HG03108 (cell line): ENCODE results near the gene FGGY.

ENCODE experiments used
- ATAC-seq: cut with Tn5 transposase; IDR thresholded peaks from one replicate; pipeline ENCODE4 v1.9.1; 2021; ENCODE audit warnings: moderate library complexity; ENCODE audit not compliant: unreplicated experiment

The FGGY gene

DNA sequence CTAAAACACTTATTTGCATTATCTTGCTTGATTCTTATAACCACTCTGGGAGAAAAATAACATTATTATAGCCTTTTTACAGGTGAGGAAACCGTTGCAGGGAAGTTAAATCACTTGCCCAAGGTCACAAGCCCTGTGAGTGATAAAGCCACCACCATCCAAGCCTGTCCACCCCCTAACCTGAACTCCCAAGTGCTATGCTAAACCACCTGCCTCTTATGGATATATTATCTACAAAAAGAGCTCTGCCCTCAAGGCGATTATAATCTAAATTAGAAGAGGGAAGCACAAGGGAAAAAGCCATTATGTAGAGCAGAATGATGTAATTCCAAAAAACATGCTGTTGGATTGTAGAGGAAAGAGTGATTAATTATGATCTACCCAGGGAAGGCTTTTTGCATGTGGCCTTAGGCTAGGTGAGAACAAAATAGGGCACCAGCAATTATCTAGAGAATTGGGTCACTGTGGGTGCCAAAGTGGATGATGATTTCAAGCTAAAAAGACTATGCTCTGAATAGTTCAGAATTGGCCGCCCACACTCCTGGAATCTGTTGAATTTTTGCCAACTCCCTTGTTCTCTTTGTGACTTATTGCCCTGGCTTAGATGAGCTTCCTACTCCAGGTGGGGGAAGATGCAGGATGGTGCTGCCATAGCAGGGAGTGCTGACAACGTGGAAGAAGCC, 205.3 kb downstream of the FGGY start:
- ATAC-seq, result no peak

DNA sequence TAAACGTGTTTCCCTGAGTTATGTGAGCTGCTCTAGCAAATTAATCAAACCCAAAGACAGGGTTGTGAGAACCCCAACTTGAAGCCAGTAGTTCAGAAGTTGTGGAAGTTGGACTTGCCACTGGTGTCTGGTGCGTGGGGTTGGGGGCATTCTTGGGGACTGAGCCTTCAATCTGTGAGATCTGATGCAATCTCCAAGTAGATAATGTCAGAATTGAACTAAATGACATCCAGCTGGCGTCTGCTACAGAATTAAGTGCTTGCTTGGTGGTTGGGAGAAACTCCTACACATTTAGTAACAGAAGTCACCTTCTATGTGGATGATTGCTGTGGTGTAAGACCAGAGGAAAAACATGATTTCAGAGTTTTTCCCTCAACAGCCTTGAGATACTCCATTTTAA, 207.4 kb downstream of the FGGY start:
- no peak for ATAC-seq

DNA sequence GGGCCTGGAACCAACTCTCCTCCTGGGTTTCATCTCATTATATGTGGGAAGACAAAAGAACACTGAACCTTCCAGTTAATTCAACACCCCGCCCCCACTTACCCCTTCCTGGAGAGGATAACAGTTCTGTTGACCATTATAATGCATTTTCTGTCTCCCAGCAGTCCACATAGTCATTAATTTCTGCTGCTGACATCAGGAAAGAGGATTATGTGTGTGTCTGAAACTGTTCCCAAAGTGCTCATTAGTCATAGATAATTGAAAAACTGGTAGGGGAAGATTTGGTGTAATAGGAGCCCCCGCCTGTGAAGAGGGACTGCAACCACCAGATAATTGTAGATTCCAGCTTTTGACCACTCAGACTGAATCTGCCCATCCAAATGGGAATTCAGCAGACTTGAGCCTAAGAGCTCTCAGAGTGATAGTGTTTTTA, 208.7 kb downstream of the FGGY start:
- no peak for ATAC-seq

DNA sequence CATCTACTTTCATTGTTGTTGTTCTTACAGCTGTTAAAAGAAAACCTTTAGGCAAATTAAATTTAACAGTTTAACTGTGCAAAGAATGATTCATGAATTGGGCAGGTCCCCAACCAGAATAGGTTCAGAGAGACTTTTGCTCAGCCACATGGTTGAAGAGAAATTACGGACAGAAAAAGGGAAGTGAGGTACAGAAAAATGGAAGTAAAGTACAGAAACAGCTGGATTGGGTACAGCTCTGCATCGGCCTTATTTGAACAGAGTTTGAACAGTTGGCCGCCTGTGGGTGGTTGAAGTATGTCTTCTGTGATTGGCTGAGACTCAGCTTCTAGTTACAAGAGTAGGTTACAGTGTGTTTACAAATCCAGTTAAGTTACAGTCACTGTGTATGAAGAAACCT, 210.1 kb downstream of the FGGY start:
- ATAC-seq, result peak; percentile 65

DNA sequence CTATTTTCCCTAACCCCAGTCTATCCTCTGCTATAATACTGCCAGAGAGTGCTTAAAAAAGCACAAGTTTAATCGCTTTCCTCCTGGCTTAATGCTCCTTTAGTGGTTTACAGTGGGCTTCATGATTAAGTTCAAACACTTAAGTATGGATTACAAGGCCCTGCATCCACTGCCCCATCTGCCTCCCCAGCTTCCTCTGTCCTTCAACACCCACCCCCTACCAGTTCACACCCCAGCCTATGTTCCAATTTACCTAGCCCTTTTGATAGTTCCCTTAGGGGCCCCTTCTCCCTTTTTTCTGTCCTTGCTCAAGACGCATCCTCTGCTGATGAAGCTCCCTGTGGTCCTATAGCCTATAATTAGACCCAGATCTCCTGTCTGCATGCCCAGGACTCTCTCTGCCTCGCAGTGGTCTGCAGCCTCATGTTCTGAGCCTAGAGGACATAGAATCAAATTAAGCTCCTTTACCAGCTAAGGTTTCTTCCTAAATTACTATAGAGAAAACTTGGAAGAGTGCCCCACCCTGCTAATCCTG, 212.5 kb downstream of the FGGY start:
- ATAC-seq, result no peak

DNA sequence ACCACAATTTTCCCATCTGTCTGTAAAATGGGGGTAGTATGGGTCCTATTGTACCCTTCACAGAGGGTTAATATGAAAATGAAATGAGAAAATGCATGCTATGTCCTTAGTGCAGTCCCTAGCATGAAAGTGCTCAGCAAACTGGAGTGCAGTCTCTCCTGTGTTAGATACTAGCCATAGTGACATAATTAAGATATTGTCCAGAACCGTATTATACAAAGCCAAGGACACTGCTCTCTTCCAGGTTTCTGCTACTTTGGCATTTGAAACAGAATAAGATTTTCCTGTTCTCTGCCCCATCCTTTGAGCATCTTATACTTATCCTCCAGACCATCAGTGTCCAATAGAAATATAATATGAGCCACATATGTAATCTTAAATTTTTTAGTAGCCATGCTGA, 213.4 kb downstream of the FGGY start:
- no peak for ATAC-seq

DNA sequence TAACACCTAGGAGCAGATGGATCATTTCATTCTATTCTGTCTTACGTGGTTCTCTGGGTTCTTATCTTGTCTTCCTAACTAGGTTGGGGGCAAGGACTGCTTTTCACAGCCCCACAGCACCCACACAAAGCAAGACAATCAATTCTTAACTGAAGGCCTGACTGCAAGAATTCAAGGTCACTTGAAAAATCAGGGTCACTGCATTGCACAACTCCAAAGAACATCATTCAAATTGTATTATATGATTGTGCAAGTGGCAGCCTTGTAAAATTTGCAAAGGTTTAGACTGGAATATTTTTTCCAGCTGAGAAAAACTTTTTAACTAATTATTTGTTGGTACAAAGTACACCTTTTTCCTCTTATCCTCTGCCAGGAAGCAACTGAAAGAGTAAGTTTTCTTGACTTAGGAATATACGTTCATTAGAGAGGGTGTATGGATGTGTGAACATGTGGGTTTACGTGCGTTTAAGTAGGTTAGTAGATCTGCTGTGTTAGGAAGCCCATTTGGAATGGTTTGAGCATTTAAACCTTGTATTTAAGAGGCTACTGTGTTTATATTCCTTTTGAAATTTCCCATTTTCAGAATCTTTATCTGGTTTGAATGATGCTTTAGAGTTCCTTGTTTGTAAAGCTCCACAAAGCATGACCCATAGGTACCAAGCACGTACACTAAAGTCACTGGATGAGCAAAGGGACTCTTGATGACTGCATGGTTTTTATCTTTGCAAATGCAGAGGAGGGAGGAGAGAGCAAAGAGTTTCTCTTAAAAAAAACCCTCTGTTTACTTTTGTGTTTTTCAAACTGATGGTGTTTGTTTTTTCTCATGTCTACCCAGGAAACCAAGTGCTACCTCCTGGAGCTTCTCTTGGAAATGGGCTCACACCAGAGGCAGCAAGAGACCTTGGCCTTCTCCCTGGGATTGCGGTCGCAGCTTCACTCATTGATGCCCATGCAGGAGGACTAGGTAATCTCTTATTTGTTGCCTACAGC, 214.9 kb downstream of the FGGY start:
- ATAC-seq, result no peak

DNA sequence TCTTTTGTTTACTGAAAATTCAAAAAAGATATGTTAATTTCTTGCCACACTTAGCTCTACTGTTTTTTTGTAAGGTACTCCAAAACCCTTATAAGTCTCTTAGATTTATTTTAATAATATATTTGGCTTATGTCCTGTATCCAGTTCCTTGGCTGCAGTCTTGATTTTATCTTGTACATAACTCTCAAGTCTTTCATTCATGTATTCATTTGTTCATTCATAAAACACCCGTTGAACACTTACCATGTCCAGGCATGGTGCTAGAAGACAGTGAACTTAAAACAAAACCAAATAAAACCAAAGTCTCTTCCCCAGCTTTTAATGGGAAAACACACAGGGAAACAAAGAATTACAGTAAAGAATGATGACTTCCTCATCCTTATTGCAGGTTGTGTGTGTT, 215.8 kb downstream of the FGGY start:
- no peak for ATAC-seq

DNA sequence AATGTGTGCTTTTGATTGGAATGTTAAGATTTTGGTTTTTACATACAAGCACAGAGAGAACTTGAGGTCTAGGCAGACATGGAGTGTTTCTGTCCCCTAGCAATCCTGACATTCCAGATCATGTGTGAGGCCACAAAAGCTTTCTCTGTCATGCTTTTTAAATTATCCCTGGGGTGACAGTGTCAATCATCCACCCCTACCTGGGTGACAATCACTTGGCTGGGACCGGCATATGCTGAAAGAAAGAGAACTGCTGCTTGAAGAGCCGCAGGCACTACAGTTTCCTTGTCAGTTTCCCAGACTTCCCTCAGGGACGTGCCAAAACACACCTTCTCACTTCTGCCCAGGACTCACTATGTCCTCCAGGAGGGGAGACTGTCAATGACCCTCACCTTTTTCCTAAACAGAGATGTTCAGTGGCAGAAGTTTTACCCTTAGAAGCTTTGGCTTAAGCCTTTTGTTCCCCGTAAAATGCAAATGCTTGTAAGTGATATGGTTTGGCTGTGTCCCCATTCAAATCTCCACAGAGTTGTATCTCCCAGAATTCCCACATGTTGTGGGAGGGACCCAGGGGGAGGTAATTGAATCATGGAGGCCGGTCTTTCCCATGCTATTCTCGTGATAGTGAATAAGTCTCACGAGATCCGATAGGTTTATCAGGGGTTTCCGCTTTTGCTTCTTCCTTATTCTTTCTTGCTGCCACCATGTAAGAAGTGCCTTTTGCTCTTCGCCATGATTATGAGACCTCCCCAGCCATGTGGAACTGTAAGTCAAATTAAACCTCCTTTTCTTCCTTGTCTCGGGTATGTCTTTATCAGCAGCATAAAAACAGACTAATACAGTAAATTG, 217.4 kb downstream of the FGGY start:
- ATAC-seq, result no peak

DNA sequence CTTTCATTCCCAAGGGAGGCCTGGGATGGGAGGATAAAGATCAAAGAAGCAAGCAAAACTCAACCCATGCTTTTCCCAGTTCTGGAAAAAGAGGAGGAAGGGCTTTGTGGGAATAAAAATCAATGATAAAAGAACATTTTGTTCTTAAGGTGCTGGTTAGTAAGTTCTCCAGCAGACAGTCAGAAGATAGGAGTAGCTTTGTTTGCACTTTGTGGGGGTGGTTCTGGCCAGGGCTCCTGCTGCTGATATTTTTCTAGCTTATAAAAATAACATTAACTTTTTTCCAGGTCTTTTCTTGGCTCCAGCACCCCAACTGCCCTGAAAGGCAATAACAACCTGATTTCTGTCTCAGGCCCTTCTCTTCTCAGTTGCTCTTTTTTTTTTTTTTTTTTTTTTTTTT, 220.0 kb downstream of the FGGY start:
- ATAC-seq, result no peak

DNA sequence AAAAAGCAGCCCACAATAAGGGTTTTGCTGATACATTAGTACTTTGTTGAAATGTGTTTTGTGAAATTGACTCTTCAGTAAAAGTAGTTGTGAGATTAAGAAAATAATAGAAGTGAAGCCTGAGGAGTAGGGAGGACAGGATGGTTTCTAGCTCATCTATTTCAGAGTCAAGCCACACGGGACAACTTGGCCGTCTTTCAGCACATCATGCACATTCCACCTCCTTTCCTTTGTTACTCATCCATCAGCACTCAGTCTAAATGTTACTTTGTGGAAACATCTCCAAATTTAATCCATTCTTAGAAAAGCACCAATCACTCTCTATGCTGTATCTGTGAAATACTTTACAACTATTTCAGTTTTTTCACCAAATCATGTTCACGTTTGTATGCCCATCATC, 223.3 kb downstream of the FGGY start:
- no peak for ATAC-seq

DNA sequence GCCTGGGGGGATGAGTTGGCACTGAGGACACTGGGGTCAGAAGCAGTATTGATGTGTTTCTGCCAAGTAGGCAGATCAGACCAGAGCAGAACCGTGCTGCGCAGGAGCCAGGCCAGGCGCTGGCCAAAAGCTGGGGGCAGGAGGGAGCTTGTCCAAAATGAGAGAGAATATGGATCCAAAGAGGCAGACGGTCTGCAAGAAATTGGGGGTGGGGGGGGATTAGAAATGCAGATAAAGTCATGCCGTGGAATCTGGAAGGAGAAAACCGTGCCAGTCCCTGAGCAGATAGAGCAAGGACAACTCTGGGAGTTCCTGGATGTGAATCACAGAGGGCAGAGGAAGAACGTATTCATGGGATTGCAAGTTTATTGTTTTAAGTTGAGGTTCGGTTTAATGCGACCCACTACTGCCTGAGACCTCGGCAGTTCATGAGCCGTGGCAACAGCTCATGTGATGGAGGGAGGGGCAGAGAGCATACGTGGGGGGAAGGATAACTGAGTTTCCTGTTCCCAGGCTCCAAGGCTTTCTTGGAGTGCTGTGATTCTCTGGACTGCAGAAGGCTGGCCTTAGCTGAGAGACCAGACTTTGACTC, 224.0 kb downstream of the FGGY start:
- ATAC-seq, result no peak

DNA sequence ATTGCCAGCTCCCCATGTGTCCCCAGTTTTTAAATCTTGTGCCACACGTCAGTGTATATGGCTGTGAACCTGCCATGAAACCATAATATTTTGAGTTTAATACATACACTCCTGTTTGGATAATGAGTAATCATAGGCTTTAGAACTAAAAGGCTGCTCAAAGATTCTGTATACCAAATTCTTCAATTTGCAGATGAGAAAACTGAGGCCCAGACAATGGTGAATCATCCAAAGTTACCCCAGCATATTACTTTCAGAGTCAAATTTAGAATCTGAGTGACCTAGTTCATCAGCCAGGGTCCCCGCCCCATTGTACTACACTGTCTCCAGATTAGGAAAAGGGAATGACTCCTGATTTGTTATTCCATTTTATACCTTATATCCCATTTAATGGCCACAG, 224.6 kb downstream of the FGGY start:
- no peak for ATAC-seq

DNA sequence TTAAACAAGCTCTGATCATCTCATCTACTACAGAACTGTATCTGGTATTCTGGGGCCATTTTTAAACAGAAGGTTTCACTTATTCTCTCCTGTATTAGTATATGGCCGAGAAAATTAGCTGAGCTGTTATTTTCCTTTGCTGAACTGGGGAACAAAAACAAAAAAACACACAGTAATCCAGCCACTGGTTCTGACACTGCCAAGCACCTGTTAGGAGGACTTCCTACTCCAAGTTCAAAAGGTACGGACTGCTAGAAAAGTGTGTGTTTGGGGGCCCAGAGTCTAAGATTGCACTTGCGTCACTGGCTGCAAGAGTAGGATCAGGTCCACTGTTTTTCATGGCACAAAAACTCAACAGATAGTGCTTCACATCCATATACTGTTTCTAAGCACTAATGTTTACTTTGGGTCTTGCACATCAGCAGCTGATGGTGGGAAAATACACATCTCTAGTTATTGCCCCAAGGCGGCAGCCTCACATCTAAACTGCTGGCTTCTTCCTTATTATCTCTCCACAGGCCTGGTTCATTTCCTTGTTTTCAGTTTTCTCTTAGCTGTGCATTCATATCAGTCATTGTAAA, 226.1 kb downstream of the FGGY start:
- no peak for ATAC-seq

DNA sequence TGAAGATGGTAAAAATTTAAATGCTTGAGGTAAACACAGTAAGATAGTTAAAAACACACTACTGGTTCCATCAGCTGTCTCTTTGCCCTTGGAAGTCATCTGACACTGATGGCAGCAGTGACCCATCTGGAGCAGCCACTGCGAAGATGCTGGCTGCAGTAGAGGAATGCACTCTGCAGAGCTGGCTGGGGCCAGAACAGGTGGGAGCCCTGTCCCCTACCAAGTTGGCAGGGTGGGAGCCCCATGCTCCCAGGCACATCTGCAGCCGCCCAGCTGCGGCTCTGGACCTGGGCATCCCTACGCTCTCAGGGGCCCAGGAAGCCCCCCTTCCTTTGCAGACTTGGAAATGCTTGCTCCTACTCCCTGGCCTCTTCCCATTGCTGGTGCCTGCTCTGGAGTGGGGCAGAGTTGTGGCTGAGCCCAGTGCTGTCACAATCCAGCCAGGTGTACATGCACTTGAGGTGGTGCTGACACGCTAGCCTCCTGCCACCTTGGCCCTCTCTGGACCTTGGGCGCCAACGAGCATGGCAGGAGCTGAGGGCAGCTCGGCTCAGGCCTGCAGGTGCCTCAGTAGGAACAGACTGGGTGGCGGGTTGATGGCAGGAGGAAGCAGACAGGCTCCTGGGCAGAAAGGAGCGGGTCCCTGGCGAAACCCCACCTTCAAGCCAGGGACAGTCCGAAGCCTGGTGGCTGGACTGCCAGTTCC, 227.0 kb downstream of the FGGY start:
- no peak for ATAC-seq

DNA sequence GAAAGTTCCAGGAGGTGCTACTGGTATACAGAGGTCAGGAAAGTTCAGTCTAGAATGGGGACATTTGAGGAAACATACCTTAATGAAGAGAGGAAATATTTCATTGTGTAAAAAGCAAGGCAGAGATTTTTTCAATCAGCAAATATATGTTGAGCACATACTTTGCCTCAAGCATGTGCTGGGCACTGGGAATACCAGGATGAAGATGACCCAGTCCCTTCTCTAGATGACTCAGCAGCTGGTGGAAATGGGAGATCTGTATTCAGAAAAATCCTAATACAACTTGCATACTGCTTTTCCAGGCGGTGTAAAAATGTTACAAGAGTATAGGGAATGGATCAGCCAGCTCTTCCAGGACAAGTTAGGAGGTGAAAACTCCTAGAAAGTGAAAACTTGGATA, 229.3 kb downstream of the FGGY start:
- ATAC-seq, result no peak

DNA sequence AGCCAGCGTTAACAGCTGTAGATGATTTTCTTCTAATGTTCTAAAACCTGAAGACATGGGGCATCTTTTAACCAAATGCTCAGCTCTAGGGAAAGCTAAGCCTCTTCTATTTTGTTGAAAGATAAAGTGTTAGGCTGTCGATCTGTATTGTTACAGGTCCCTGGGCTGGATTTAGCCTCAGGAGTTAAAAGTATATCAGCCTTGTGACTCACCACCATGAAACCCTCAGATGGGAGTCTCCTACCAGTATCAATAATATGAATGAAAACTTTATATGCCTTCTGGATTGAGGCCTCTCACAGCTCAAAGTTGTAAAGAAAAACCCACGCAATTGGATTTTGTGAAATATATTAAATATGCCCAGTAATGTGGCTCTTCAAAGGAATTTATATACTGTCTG, 231.6 kb downstream of the FGGY start:
- no peak for ATAC-seq

DNA sequence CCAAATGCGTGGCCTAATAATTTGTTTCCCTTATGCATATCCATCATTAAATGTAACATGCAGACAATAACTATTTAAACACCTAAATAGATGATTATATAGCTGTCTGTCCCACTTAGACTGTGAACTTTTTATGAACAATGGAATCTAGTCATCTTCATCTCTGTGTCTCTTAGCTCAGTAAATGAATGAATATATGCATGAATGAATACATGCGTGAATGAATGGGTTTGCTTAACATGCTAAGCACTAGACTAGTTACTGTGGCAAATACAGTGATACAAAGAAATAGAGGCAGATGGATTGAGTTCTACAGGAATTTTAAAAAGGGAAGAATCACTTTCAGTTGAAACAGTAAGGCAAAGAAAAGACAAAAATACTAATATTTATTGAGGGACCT, 232.0 kb downstream of the FGGY start:
- ATAC-seq, result no peak

DNA sequence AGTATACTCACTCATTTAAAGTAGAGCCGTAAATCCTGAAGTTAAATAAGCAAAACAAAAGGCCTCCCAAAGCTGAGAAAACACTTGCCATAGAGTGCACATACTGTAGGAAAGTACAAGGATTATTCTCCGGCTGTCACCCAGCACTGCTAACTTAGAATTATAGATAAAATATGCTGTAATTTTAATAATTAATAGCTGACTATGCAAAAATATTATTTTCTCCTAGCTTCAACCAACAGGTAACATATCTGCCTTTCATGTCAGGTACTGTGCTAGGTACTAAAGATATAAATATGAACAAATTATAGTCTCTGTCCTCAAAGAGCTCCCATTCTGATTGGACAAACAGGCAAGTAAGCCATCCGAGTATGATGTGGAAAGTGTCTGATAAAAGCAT, 233.2 kb downstream of the FGGY start:
- no peak for ATAC-seq

DNA sequence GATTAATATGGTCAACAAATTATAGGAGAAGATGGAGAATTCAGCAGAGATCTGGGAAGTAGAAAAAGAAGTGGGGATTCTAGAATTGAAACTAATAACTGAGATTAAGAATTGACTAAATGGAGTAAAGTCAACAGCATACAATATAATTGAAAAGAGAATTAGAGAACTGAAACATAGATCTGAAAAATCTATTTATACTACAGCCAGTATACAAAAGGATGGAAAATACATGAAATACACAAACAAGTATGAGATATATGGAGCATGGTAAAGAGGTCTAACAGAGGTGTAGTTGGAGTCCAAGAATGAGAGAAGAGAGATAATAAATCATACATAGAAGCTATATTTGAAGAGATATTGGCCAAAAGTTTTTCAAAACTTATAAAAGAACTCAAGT, 235.2 kb downstream of the FGGY start:
- ATAC-seq, result no peak
